Thymus (tissue), 11 donors: ENCODE results near the gene SKAP2. TPM values are rescaled to one million over a fixed set of nuclear protein-coding genes. Genes with fewer than 3 reads are reported as not detected.

Experiments used
- DNase-seq, 9 donors: peaks; one replicate each; pipeline ENCODE4 v3.0.0-alpha.2; 2013; ENCODE audit warnings: low spot score in 9 of 9, low read depth in 6 of 9, missing footprints in 1 of 9
- H3K27ac ChIP-seq, 2 donors: one replicate each; pipeline ENCODE4 v1.5.1; 2013; ENCODE audit warnings: control low read depth in 1 of 2, low read depth in 1 of 2, low read length in 1 of 2, mild to moderate bottlenecking in 1 of 2, moderate library complexity in 1 of 2
- H3K27me3 ChIP-seq, 2 donors: one replicate each; pipeline ENCODE4 v1.5.1; 2013; ENCODE audit warnings: low read length in 1 of 2; ENCODE audit not compliant: control insufficient read depth in 2 of 2, insufficient read depth in 1 of 2
- H3K36me3 ChIP-seq, 2 donors: one replicate each; pipeline ENCODE4 v1.5.1; 2013; ENCODE audit warnings: low read length in 1 of 2, mild to moderate bottlenecking in 1 of 2, moderate library complexity in 1 of 2; ENCODE audit not compliant: control insufficient read depth in 2 of 2, insufficient read depth in 2 of 2
- H3K4me1 ChIP-seq, 2 donors: one replicate each; pipeline ENCODE4 v1.5.1; 2013; ENCODE audit warnings: low read length in 2 of 2; ENCODE audit not compliant: control insufficient read depth in 2 of 2, insufficient read depth in 2 of 2
- H3K4me3 ChIP-seq, 2 donors: one replicate each; pipeline ENCODE4 v1.5.1; 2013; ENCODE audit warnings: low read length in 2 of 2, control low read depth in 1 of 2, mild to moderate bottlenecking in 1 of 2
- H3K9me3 ChIP-seq, 2 donors: one replicate each; pipeline ENCODE4 v1.5.1; 2013; ENCODE audit warnings: low read length in 1 of 2, mild to moderate bottlenecking in 1 of 2; ENCODE audit not compliant: control insufficient read depth in 2 of 2, insufficient read depth in 1 of 2
- WGBS: extraction: QIAGEN DNeasy Blood & Tissue Kit; methylation state at CpG from one replicate; pipeline ENCODE4 v1.1.7; 2013; 5-methylcytosine and 5-hydroxymethylcytosine counted together
- polyA plus RNA-seq: library from polyadenylated mRNA; stranded (reverse); fragments of 200-250 nt; gene quantifications from one replicate; pipeline ENCODE4 v1.2.3, GENCODE V29; 2013
- total RNA-seq: library from RNA; stranded (reverse); fragments of 120-200 nt; gene quantifications from one replicate; pipeline ENCODE4 v1.2.4, GENCODE V29; 2013
- donor health status: healthy.

The SKAP2 gene
- total and polyA plus RNA-seq, 2 donors: 9.8 to 10.6 TPM

DNA sequence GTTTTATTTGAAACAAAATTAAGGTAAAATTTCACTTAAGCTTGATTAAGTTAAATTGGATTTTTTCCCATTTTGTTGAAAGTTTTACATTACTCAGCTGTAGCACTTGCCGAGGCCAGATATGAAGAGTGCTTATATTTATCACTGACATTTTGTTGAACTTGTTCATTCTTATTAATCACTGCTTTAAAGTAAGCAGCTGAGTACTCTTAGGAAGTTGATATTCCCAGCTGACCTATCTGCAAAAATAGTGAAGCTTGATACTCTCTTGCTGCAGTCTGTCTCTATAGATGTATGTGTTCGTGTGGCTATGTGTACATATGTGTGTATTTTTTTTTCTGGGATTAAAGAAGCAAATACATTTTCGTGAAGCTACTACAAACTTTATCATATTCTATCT is 150.0 kb downstream of the SKAP2 start:
- Histone ChIP-seq H3K36me3 (no peaks in the 10 kb centered on the region), H3K27me3 (no peaks in the 10 kb centered on the region), H3K4me3 (no peak overlapping the region), H3K4me1 (no peaks in the 10 kb centered on the region), H3K27ac (no peak overlapping the region), H3K9me3 (no peaks in the 10 kb centered on the region)
- no peak for DNase-seq
- 98% methylated on average over 3 of the region's 3 CpGs for WGBS

DNA sequence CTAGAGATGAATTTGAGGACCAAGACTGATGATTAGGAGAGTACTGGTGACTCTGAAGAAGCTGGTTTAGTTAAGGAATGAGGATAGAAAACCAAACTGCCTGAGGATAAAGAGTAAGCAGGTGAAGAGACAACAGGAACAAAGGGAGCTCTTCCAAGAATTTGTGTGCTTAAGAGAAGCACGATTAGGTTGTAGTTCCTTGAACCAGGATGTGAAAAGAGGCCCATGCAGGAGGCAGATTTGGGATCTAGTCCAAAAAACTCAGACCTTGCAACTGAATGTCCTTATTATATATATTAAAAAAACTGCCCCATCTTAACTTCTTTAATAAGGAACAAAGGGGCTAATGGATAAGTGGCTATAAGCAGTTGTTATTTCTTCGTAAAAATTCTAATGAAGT is 150.4 kb downstream of the SKAP2 start:
- Histone ChIP-seq H3K36me3 (no peaks in the 10 kb centered on the region), H3K4me3 (no peak overlapping the region), H3K9me3 (no peaks in the 10 kb centered on the region), H3K27me3 (no peaks in the 10 kb centered on the region), H3K27ac (no peak overlapping the region), H3K4me1 (no peaks in the 10 kb centered on the region)
- DNase-seq: no peak
- WGBS: 88% methylated on average over 2 of the region's 2 CpGs

DNA sequence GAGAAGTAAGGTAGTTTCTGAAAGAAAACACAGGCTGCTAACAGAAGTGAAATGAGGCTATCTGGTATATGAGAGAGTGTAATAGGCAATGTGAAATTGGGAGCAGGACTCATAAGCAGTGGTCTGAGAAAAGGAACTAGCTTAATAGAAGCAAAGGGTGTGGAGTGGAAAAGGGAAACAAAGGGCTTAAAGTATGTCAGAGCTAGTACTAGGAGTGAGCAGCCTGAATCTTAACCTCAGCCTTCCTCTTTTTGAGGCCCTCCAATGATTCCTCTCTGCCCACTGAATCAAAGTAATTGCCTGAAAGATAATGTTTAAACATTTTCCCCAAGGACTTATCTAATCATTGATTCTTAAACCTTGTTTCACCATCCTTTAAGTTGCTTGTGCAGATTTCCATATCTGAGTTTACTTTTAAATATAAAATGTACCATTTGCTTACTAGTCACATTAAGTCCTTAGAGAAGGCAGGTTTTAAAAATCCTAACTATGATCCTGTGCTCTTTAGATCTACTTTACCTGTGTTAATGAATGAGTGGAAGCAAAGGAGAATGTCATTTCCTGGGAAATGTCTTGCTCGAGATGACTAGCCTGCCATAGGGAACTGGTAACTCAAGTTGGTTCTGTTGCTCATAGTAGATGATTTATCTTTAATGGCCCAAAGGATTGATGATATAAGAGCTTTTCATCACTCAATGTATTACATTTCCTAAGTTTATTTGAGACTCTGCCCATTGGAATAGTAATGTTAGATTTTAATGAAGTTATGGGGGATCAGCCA is 155.0 kb downstream of the SKAP2 start:
- Histone ChIP-seq H3K9me3 (no peaks in the 10 kb centered on the region), H3K36me3 (no peaks in the 10 kb centered on the region), H3K4me1 (no peaks in the 10 kb centered on the region), H3K27me3 (no peaks in the 10 kb centered on the region), H3K4me3 (no peak overlapping the region), H3K27ac (no peak overlapping the region)
- 89% methylated on average over 1 of the region's 1 CpG for WGBS
- no peak for DNase-seq

DNA sequence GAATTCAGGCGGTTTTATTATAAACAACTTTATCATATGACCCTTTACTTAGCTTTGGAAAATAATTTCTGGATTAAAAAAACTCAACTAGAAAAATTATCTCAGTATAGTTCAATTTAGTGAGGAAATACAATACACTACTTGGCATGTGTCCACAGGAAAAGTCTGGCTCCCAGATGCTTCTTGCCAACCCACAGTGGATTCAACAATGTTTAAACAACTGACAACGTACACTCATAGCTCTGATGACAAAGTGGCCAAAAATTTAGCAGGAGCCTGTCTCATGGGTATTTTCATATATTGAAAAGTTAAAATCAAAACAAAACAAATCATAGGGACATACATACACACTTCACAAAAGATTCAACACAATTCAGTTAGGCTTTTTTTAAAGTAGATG is 158.8 kb downstream of the SKAP2 start:
- Histone ChIP-seq H3K36me3 (no peaks in the 10 kb centered on the region), H3K9me3 (no peaks in the 10 kb centered on the region), H3K27me3 (no peaks in the 10 kb centered on the region), H3K4me3 (no peak overlapping the region), H3K27ac (no peak overlapping the region), H3K4me1 (no peaks in the 10 kb centered on the region)
- DNase-seq: no peak
- 50% methylated on average over 2 of the region's 2 CpGs for WGBS

DNA sequence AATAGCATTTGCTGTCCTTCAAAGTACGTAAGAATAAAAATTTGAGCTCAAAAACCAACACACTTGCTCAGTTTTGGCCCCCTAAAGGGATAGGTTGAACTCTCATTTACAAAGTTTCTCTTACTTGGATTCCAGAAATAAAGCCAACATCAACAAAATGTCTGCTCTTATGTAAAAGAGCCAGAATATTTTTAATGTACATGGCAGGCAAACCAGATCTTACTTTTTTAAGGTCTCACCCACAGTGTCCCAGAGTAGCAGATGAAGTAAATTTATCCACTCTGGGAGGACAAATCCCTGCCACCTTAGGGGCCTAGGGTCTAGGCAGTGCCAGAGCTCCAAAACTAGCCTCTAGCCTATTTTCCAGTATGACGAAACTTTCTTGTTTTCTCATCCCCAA is 159.6 kb downstream of the SKAP2 start:
- no peak overlapping the region for H3K27ac ChIP-seq
- no peaks in the 10 kb centered on the region for H3K27me3 ChIP-seq
- WGBS: 96% methylated on average over 2 of the region's 2 CpGs
- no peak for DNase-seq
- H3K9me3 ChIP-seq: no peaks in the 10 kb centered on the region
- H3K4me1 ChIP-seq: no peaks in the 10 kb centered on the region
- no peaks in the 10 kb centered on the region for H3K36me3 ChIP-seq
- H3K4me3 ChIP-seq: no peak overlapping the region

DNA sequence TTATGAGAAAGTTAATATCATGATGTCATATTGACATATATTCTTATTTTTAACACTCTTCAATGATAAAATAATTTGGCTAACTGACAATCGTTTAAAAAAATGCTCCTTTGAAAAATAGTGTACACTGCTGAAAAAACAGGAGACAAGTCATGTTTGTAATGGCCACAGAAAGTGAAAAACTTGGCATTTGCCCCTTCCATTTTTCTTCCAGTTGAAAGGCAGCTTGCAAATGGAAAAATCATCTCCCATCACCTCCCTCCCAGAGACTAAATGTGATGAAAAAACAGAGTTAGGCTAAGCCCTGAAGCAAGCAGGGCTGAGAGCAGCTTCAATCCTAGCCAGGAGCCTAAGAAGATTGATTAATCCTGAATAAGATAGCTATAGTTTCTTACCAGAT is 160.4 kb downstream of the SKAP2 start:
- 99% methylated on average over 1 of the region's 1 CpG for WGBS
- Histone ChIP-seq H3K27ac (no peak overlapping the region), H3K4me3 (no peak overlapping the region), H3K36me3 (no peaks in the 10 kb centered on the region), H3K9me3 (no peaks in the 10 kb centered on the region), H3K4me1 (no peaks in the 10 kb centered on the region), H3K27me3 (no peaks in the 10 kb centered on the region)
- DNase-seq: no peak

DNA sequence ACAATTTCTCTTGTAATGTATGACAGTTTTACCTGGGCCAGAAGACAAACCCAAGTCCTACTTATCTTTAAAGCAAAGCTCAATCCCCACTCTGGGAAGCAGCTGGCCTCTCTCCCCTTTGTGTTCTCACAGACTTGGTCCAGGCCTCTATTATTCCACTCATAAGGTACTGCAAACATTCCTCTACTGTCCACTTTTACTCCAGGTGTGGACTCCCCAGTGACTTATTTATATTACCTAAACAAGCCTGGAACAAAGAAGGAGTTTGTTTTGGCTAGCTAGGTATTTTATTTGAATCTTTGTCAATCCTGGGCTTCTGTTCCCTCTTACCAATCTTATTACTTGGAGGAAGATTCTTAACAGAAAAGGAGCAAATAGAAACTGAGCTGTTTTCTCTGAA is 163.5 kb downstream of the SKAP2 start:
- Histone ChIP-seq H3K9me3 (no peaks in the 10 kb centered on the region), H3K36me3 (no peaks in the 10 kb centered on the region), H3K27me3 (no peaks in the 10 kb centered on the region), H3K4me1 (no peaks in the 10 kb centered on the region), H3K27ac (no peak overlapping the region), H3K4me3 (no peak overlapping the region)
- DNase-seq: no peak

DNA sequence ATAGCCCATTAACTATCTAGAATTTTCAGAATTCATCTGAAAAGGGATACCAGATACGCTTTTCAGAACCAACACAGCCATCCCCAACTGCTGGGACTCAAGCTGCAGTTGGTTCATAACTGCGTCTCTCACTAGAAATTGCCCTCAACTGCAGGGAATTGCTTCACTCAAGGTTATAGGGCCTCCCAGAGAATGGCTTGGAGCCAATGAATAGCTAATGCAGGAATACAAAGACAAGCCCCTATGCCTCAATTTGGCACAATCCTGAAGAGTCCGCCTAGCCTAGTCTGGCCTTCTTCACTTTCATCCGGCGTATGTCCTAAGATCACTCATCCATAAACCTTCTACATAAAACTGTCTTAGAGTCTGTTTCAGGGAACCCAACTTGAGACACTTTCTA is 164.0 kb downstream of the SKAP2 start:
- Histone ChIP-seq H3K4me3 (no peak overlapping the region), H3K27ac (no peak overlapping the region), H3K4me1 (no peaks in the 10 kb centered on the region), H3K27me3 (no peaks in the 10 kb centered on the region), H3K9me3 (no peaks in the 10 kb centered on the region), H3K36me3 (no peaks in the 10 kb centered on the region)
- no peak for DNase-seq
- WGBS: 96% methylated on average over 5 of the region's 5 CpGs

DNA sequence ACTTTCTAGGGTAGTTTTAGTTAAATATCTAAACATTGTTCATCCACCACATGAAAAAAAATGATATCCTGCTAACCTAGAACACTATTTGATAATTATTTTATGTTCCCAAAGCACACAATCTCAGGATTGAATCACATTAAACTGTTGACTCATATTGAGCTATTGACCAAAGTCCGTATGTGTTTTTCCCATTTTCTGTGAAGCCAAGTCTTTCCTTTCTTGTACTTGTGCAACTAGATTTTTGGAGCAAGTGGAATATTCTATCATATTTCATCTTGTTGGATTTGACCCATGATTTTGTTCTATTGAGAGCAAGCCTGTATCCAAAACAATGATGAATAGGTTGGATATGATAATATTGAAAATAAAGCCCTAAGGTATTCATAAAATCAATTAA is 164.6 kb downstream of the SKAP2 start:
- Histone ChIP-seq H3K4me3 (no peak overlapping the region), H3K36me3 (no peaks in the 10 kb centered on the region), H3K27me3 (no peaks in the 10 kb centered on the region), H3K9me3 (no peaks in the 10 kb centered on the region), H3K27ac (no peak overlapping the region), H3K4me1 (no peaks in the 10 kb centered on the region)
- WGBS: 97% methylated on average over 1 of the region's 1 CpG
- DNase-seq: no peak
